Keratinocyte (primary cell): ENCODE results near the gene CTCF.

Experiments used
- CTCF ChIP-seq, 3 experiments: IDR thresholded peaks in 1 of 3; conservative IDR thresholded peaks in 1 of 3; optimal IDR thresholded peaks in 1 of 3; 2 replicates in 2 of 3; 3 replicates in 1 of 3; pipeline versions ENCODE3 to v1.5.1; 2011; ENCODE audit warnings: low read length in 3 of 3, mild to moderate bottlenecking in 3 of 3, moderate library complexity in 2 of 3, control low read depth in 1 of 3, inconsistent platforms in 1 of 3; ENCODE audit not compliant: insufficient read depth in 2 of 3; ENCODE audit errors: extremely low read depth in 1 of 3
- EZH2 ChIP-seq: IDR thresholded peaks from one replicate; pipeline ENCODE4 v1.6.1; 2012; ENCODE audit warnings: inconsistent platforms, mild to moderate bottlenecking, low read length, moderate library complexity

DNA sequence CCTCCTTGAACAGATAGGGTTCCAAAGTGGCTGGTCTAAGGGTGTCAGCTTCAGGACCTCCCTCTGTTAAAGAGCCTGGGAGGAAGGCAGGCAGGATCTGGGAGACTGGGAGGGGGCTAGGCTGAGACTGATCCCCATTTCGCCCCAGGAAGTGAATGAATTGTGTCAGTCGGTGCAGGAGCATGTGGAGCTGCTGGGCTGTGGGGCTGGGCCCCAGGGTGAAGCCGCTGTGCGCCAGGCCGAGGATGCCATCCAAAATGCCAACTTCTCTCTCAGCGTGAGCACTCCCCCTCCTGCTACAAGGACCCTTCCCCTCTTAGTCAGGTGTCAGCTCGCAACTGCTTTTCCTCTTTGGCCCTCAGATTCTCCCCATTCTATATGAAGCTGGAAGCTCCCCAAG, 88.7 kb downstream of the CTCF start:
- TF ChIP-seq CTCF (optimal IDR thresholded peaks at IDR 0.05 in 1 of 3, IDR thresholded peaks at IDR 0.05 in 1 of 3, conservative IDR thresholded peaks at IDR 0.05 in 1 of 3; ENCODE audit: extremely low read depth in 1 of 3, insufficient read depth in 2 of 3, low read length in 3 of 3) (no peak), EZH2 (no peak)
